ENCODE data around the gene DCBLD1.

GRCh38 chr6:117506907-117507306 is 24.4 kb downstream of the DCBLD1 start:
- TF ChIP-seq ATF6 (CRISPR knock-in tag; IDR thresholded peaks at IDR 0.05), result no peak
- TF ChIP-seq, protein P1, sequence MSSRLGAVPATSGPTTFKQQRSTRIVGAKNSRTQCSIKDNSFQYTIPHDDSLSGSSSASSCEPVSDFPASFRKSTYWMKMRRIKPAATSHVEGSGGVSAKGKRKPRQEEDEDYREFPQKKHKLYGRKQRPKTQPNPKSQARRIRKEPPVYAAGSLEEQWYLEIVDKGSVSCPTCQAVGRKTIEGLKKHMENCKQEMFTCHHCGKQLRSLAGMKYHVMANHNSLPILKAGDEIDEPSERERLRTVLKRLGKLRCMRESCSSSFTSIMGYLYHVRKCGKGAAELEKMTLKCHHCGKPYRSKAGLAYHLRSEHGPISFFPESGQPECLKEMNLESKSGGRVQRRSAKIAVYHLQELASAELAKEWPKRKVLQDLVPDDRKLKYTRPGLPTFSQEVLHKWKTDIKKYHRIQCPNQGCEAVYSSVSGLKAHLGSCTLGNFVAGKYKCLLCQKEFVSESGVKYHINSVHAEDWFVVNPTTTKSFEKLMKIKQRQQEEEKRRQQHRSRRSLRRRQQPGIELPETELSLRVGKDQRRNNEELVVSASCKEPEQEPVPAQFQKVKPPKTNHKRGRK (CRISPR knock-in tag; IDR thresholded peaks at IDR 0.05; ENCODE audit: borderline replicate concordance), result no peak
- TF ChIP-seq, protein P2, sequence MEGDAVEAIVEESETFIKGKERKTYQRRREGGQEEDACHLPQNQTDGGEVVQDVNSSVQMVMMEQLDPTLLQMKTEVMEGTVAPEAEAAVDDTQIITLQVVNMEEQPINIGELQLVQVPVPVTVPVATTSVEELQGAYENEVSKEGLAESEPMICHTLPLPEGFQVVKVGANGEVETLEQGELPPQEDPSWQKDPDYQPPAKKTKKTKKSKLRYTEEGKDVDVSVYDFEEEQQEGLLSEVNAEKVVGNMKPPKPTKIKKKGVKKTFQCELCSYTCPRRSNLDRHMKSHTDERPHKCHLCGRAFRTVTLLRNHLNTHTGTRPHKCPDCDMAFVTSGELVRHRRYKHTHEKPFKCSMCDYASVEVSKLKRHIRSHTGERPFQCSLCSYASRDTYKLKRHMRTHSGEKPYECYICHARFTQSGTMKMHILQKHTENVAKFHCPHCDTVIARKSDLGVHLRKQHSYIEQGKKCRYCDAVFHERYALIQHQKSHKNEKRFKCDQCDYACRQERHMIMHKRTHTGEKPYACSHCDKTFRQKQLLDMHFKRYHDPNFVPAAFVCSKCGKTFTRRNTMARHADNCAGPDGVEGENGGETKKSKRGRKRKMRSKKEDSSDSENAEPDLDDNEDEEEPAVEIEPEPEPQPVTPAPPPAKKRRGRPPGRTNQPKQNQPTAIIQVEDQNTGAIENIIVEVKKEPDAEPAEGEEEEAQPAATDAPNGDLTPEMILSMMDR (IDR thresholded peaks at IDR 0.05), result no peak
- TF ChIP-seq CREB1 (CRISPR knock-in tag; IDR thresholded peaks at IDR 0.05), result no peak
- no peak for TF ChIP-seq NFYB (CRISPR knock-in tag; conservative IDR thresholded peaks at IDR 0.05; ENCODE audit: low read depth)
- TF ChIP-seq KAT7 (CRISPR knock-in tag; IDR thresholded peaks at IDR 0.05; ENCODE audit: borderline replicate concordance), result no peak
- no peak for TF ChIP-seq ZBTB21 (CRISPR knock-in tag; IDR thresholded peaks at IDR 0.05; ENCODE audit: borderline replicate concordance)
